SK-N-MC (cell line): Measurements from ENCODE around the gene POLD2.

Source experiments
- EZH2 ChIP-seq: fragments of 200-600 bp; sonication (generic); IDR thresholded peaks from one replicate; pipeline ENCODE4 v1.6.1; 2017; ENCODE audit warnings: antibody characterized with exemption
- FOXP2 ChIP-seq: optimal IDR thresholded peaks from 2 replicates; pipeline ENCODE3; 2011; ENCODE audit warnings: mild to moderate bottlenecking, moderate library complexity; ENCODE audit not compliant: insufficient read depth; ENCODE audit errors: extremely low read length, control extremely low read depth
- POLR2AphosphoS5 ChIP-seq: IDR thresholded peaks from 2 replicates; pipeline ENCODE4 v1.6.1; 2012; ENCODE audit warnings: mild to moderate bottlenecking, low read depth, low read length, borderline replicate concordance

- TF ChIP-seq EZH2 = no peak
- no peak for TF ChIP-seq POLR2AphosphoS5
- no peak for TF ChIP-seq FOXP2
Observed at GRCh38 chr7:44162785-44163395, 39.5 kb upstream of the POLD2 start.
